ENCODE results near the gene MIAT.

Gene MIAT

GRCh38 chr22:26677217-26677616, 19.8 kb downstream of the MIAT start:
- Histone ChIP-seq H3K4me3 (ENCODE audit: low read depth, low read length) (no peak overlapping the region), H3K9me3 (ENCODE audit: control insufficient read depth, insufficient read depth, low read depth, low read length) (no peaks in the 10 kb centered on the region), H3K4me1 (ENCODE audit: control insufficient read depth, insufficient read depth, low read length) (peaks cover 4% of the 10 kb centered on the region; the same call in 1 of the 2 replicates), H3K27ac (ENCODE audit: extremely low read depth, low read depth, low read length) (no peak overlapping the region), H3K36me3 (ENCODE audit: control insufficient read depth in 2 of 2, insufficient read depth in 1 of 2, low read length in 2 of 2) (peaks cover 0 to 21% of the 10 kb centered on the region in 2 experiments; a peak in 2 of 3 replicates)
- CTCF ChIA-PET = interaction anchor here (0.6 to 2.3 kb wide), 6 partner anchors 15 to 1146 kb away, joined by 3 to 16 read pairs (median 3); no protein-coding TSS in a partner anchor
- POLR2A ChIA-PET = interaction anchor here (0.6 kb wide), 1 partner anchor 474 kb away, joined by 3 read pairs; no protein-coding TSS in a partner anchor
- TF ChIP-seq ZBTB17 (tag by site-specific recombination; IDR thresholded peaks at IDR 0.05) = peak; percentile 77
- peak; percentile 64; the same call in 1 of the 2 replicates for TF ChIP-seq ZNF23 (tag by site-specific recombination; IDR thresholded peaks at IDR 0.05; ENCODE audit: borderline replicate concordance)
- TF ChIP-seq ZNF362 (tag by site-specific recombination; IDR thresholded peaks at IDR 0.05) = no peak

GRCh38 chr22:26679003-26679629, 21.7 kb downstream of the MIAT start:
- Histone ChIP-seq H3K4me3 (ENCODE audit: low read depth, low read length) (no peak overlapping the region), H3K9me3 (ENCODE audit: control insufficient read depth, insufficient read depth, low read depth, low read length) (no peaks in the 10 kb centered on the region), H3K36me3 (ENCODE audit: control insufficient read depth in 2 of 2, insufficient read depth in 1 of 2, low read length in 2 of 2) (peaks cover 0 to 23% of the 10 kb centered on the region in 2 experiments; a peak in 2 of 3 replicates), H3K27ac (ENCODE audit: extremely low read depth, low read depth, low read length) (no peak overlapping the region), H3K4me1 (ENCODE audit: control insufficient read depth, insufficient read depth, low read length) (no peaks in the 10 kb centered on the region)
- CTCF ChIA-PET = interaction anchor here (0.6 to 2.3 kb wide), 25 partner anchors 9 to 1500 kb away, joined by 3 to 16 read pairs (median 4); no protein-coding TSS in a partner anchor
- TF ChIP-seq ZBTB44 (tag by site-specific recombination; IDR thresholded peaks at IDR 0.05) = 0 out of 2 replicates have a peak, but pooled peaks have one; percentile 30
- TF ChIP-seq ZNF549 (tag by site-specific recombination; IDR thresholded peaks at IDR 0.05) = no peak
- no peak for TF ChIP-seq ZNF175 (tag by site-specific recombination; IDR thresholded peaks at IDR 0.05)
- TF ChIP-seq ZNF221 (tag by site-specific recombination; IDR thresholded peaks at IDR 0.05; ENCODE audit: borderline replicate concordance) = no peak
- TF ChIP-seq ZBTB6 (tag by site-specific recombination; IDR thresholded peaks at IDR 0.05) = no peak
- no peak for TF ChIP-seq ZBTB7A (tag by site-specific recombination; IDR thresholded peaks at IDR 0.05; ENCODE audit: low read depth)
- TF ChIP-seq ZNF501 (tag by site-specific recombination; IDR thresholded peaks at IDR 0.05) = no peak
- TF ChIP-seq ZNF510 (tag by site-specific recombination; IDR thresholded peaks at IDR 0.05; ENCODE audit: insufficient replicate concordance) = no peak
- 0 out of 2 replicates have a peak, but pooled peaks have one; percentile 24 for TF ChIP-seq ZNF660 (tag by site-specific recombination; IDR thresholded peaks at IDR 0.05)
- peak; percentile 88 for TF ChIP-seq ZNF654 (tag by site-specific recombination; IDR thresholded peaks at IDR 0.05; ENCODE audit: low read depth)
- TF ChIP-seq CTCF (tag by site-specific recombination; IDR thresholded peaks at IDR 0.05) = peak; percentile 66; the same call in 1 of the 2 replicates
- no peak for TF ChIP-seq SP2 (tag by site-specific recombination; IDR thresholded peaks at IDR 0.05)
- TF ChIP-seq SCRT1 (tag by site-specific recombination; IDR thresholded peaks at IDR 0.05; ENCODE audit: borderline replicate concordance) = 0 out of 2 replicates have a peak, but pooled peaks have one; percentile 9
- TF ChIP-seq ZNF366 (tag by site-specific recombination; conservative IDR thresholded peaks at IDR 0.05) = peak; percentile 88
- no peak for TF ChIP-seq ZNF555 (tag by site-specific recombination; conservative IDR thresholded peaks at IDR 0.05)
- TF ChIP-seq SCRT2 (tag by site-specific recombination; IDR thresholded peaks at IDR 0.05) = peak; percentile 42; the same call in 1 of the 2 replicates
- no peak for TF ChIP-seq ZSCAN16 (tag by site-specific recombination; IDR thresholded peaks at IDR 0.05)
- peak; percentile 39; the same call in 1 of the 2 replicates for TF ChIP-seq IKZF3 (tag by site-specific recombination; IDR thresholded peaks at IDR 0.05)
- no peak for TF ChIP-seq ZNF548 (tag by site-specific recombination; IDR thresholded peaks at IDR 0.05)
- POLR2A ChIA-PET = interaction anchor here (0.7 to 1.0 kb wide), 2 partner anchors 127 to 1240 kb away, joined by 3 read pairs; partner anchors contain the start of gene PITPNB

Measured in HEK293 (cell line).